Measurements from ENCODE around the gene CCDC187.

CCDC187 gene

DNA sequence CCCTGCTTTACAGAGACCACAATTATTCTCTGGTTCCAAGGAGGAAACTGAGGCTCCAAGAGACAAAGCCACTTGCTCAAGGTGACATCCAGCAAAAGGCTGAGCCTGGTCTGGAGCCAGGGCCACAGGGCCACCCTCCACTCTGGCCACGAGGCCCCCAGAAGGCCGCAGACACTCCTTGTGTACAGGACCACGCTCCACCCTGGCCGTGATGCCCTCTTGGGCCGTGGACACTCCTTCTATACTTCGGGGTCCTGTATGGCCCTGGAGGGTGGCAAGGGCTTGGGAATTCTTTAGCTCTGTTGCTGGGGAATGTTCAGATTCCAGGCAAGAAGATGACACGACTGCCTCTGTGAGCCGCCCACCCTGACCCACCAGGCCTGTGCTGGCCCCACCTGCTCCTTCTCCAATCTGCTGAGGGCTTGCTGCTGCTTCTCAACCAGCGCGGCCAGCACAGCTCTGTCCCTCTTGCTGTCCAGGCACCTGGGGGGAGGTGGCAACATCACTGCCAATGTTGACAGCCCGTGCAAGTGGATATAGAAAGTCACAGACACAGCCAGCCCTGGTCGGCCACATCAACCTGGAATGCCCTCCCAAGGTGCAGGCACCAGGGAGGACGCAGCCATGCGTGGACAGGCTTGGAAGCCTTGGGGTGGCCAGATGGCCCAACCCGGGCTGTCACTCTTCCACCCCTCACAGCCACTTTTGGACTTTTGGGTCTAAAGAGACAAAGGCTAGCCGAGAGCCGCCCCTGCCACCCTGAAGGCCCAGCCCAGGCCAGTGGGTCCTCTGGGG lies 38.1 kb downstream of the CCDC187 start:
- DNase-seq, result no peak

DNA sequence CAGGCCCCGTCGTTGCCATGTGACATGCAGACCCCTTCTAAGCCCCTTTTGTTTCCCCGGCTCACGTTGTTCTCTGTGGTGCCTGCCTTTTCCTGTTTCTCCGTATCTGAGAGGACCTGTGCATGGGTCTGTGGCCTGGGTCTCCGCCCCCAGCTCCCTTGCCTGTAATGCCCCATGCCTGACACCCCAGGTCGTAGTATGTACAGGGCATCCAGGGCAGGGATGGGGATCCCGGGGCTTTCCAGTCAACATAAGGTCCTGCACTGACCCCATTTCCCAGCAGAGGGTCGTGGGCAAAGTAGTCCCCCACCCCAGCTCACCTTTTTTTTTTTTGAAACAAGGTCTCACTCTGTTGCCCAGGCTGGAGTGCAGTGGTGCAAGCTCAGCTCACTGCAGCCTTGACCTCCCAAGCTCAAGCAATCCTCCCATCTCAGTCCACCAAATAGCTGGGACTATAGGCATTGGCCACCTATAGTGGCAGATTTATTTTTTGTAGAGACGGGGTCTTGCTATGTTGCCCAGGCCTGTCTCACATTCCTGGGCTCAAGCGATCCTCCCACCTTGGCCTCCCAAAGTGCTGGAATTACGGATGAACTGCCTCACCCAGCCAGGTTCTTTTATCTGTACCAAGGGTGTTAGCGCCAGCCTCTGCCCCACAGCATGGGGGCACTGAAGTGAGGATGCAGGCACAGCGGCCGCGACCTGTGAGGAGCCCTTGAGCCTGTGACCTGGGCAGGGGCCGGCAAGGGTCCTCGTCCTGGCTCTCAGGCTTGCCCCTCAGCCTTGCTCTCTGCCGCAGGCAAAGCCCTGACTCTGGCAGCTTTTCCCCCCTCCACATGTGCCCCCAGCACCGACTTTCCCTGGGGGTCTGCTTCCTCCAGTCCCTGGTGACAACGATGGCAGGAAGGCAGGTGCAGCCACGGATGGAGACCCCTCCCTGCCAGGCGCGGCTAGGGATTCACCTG lies 39.2 kb downstream of the CCDC187 start:
- DNase-seq, result no peak

DNA sequence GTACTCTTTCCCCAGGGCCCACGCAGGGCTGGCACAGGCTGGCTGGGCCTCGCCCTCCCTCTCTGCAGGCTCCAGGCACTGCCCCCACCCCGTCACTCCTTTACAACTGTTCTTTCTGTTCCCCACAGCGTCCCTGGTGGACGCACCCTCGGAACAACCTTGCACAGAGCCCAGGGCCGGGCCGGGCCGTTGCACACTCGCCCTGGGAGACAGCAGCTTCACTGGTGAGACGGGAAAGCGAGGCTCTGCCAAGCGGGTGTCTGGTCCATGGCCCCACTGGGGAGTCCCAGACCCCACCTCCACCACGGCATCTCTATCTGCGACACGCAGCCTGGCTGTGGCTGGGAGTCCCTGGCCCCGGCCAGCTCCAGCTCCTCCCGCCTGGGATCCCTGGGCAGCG lies 39.9 kb downstream of the CCDC187 start:
- no peak for DNase-seq

DNA sequence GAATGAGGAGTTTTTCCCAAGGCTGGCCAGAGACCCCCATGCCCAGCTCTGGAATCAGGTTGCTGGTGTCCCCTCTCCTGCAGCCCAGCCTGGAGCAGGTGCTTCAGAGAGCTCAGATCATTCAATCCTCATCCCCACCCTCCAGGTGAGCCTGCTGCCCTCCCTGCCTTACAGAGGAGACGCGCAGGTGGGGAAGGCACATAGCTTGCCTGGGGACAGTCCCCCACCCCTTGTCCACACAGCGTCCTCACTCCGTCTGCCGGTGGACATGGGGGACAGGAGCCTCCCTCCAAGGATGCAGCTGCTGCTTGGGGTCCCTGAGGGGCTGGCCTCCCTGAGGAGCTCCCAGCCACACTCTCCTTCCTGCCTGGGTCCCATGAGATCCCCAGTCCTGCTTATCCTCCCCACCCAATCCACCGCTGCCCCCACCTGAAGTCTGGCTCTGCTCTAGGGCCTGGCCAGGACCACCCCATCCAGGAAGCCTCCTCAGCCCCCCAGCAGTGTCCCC lies 41.2 kb downstream of the CCDC187 start:
- no peak for DNase-seq

DNA sequence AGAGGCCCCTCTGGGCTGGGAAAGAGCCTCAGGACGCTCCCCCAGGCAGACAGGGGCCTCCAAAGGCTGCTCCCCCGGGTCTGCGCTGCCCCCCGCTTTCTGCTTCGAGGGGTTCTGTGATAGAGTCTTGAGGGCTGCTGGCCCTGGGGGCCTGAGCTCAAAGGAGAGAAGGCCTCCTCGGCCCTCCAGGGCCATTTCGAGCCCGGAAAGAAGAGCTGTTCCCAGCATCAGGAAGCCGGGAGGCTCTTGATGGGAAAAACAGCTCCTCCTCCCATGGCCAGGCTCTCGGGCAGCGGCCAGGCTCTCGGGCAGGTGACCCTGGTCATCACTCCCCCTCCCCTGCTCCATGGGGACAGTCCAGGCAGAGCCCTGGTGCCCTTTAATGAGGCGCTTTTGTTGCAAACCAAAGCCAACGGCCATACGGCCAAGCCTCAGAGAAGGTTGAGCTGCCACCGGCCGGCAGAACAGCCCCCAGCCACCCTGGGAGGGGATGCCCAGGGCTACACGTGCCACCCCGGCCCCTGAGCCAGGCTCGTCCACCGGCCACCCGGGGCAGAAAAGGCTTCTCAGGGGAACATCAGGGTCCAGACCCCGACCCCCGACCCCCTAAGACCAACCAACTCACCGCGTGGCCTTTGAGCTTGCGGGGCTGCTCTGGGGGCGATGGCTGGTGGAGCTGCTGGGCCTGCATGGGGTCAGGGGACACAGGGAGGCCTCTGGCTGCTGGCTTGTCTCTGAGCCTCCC lies 42.0 kb downstream of the CCDC187 start:
- no peak for DNase-seq

DNA sequence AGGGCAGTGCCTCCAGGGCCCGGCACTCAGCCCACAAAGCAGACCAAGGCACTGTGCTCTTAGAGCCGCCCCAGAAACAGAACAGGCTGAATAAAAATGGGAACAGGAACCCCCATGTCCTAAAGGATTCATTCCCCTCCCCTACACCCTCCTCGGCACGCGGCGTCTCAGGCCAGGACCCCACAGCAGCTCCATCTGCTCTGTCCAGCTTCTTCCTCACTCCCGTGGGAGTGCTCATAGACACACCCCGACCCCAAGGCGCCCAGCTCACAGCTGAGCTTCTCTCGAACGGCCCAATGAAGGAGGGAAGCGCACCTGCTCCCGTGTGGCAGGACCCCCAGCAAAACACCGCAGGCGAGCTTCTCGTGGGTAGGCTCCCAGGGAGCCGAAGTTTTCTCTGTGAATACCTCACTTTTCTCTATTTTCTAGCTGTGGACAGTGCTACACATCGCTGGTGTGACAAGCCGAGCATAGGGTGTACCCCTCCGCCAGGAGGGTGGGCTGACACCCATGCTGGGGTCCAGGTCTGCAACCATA lies 42.9 kb downstream of the CCDC187 start:
- DNase-seq, result no peak

DNA sequence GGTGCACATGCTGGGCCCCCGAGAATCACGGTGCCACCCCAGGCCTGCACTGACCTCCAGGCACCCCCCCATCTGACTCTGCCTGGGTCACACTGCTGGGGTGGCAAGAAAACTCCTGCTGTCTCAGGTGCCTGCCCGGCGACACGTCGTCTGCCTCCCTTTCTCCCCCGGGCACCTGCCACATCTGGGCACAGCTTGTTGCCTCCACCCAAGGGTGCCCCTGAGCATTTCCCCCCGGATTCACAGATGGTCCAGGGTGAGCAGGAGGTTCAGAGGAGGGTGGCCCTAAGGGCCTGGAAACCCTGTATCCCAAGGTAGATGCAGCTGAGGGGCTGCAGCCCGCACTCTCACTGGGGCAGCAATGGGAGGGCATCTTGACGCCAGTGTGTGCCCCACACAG lies 43.4 kb downstream of the CCDC187 start:
- DNase-seq, result no peak

DNA sequence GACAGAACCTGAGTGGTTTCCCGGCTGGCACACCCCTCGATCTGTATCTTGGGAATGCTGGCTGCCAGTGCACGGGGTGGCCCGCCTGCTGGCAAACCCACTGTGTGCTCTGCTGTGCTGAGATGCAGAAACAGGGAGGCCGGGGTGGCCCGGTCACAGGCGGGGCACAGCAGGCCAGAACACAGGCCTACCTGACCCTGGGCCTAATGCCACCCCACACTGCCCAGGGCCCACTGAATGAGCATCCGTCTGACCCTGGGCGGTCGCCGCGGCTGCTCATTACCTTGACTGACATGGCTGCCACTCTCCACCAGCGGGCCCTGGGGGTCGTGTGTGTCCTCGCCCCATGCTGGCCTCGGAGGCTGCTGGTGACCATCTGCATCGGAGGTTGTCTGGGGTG lies 44.1 kb downstream of the CCDC187 start:
- DNase-seq, result no peak

DNA sequence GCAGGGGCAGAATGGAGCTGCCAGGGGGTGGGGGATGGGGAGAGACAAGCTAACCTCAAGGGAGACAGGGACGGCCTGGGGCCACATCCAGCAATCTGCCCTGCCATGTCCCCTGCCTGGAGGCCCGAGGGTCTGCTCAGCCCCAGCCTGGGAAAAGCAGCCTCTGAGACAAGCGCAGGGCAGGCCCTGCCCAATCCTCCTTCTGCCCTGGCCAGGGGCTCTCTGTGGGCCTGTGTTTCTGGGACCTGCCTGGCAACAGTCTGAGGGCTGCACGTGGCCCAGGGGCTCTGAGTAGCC lies 44.4 kb downstream of the CCDC187 start:
- DNase-seq, result no peak

DNA sequence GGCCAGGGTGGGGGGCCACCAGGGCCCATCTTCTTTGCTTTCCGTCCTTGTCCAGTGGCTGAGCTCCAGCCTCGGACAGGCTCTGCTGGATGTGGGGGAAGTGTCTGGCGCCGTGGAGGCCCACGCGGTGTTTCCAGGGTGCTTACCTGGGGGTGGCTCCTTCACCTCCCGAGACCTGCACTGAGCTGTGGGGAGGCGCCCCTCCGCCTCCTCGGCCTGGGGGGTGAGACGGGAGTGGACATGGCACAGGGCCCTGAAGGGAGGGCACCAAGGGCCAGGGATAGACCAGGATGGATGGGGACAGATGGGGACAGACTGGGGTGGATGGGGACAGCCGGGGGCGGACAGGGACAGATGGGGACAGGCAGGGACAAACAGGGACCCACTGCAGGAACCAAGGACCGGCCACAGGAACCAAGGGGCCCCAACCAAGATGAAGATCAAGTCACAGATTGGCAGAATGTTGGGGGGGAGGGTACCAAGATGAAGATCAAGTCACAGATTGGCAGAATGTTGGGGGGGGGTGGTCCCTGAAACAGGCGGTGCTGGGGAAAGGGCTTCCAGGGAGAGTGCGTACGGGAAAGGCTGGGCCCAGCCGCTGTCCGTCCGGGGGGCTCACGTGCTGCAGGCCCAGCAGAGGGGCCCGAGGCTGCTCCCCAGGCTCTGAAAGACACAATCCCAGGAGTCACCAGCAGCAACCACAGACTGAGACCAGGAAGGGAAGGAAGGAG lies 44.9 kb downstream of the CCDC187 start:
- DNase-seq, result no peak

DNA sequence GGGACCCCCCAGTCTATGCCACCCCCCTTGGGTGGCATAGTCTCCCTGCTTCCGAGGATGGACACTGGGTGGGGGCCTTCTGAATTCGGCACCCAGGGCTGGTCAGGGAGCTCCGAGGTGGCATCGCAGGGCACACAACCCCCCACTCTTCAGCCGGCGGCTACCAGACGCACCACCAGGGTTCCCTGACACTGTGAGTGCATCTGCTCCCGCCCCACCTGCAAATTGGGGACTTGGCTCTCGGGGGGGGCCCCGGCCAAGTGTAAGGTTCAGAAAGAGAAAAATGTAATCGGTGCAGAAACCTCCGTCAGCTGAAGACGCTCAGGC lies 45.6 kb downstream of the CCDC187 start:
- DNase-seq, result no peak

DNA sequence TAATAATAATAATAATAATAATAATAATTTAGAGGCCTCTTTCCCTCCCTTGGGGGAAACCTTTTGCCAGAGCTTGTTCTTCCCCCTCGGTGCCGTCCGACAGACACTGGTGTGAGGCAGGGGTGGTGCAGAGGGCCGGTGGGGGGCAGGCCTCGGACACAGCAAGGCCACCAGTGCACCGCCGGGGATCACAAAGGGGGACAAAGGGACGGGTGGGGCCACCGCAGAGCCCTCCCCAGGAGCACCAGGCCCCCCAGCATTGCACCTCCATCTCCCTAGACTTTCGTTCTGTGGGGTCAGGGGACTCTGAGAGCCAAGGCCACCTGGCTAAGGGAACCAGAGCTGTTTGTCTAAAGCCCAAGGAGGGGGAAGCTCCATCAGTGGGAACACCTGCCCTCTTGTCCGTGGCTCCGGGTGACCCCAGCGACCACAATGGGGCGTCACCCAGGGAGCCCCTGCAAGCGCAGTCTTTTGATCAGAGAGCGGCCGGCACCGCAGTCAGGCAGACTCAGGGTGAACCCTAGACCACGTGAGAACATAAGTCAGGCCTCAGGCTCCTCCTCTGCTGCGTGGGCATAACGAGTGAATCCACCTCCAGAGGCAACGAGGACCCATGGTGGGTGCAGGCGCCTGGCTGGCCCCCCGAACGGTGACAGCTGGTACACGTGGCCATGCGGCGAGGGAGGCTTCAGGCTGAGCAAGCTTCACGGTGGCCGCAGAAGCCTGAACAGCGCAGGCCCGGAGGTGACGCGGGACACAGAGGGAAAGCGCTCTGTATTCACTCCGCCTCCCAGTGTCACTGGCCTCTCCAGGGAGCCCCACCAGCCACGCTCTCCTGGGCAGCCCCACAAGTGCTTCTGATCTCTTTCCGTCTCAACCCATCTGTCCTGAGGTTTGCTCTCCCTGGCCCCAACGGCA lies 46.3 kb downstream of the CCDC187 start:
- no peak for DNase-seq

DNA sequence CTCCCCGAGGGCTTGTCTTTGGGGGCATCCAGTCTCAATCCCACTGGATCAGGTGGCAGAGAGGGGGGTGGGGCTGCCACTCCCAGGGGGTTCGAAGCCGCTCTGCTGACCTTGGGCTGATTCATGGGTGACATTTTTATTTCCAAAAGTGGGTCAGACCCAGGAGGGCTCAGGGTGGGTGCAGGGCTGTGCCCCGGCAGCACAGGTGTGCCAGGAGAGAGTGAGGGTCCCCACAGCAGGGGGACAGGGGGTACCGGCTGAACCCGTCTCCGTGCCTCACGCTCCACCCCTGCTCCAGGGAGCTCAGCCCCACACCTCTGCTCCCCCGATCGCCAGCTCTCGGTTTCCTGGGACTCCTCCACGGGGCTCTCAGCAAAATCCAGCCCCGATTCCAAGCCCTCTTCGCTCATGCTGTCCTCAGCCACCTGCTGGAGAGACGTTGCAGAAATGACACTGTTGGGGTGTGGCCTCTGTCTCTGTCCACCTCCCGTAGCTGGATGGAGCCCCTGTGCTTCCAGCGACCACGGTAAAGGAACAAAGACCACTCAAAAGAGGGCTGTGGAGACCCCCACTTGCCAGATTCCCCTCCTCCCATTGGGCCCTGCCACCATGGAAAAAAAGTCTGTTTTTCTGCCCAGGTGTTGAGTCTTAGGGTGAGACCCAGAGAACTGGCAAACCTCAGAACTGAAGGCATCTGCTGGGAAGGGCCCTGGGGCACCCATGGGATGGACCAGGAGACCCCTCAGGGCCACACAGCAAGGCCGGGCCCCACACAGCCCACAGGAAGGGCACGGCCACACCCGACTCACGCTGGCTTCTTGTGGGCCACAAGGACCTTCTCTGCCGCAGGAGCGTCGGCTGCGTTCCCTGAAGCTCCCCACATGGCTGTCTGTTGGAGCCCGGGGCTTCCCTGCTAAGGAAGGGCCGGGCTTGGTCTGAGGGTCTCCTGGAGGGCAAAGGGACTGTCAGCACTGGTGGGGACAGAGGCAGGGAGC lies 47.7 kb downstream of the CCDC187 start:
- no peak for DNase-seq

DNA sequence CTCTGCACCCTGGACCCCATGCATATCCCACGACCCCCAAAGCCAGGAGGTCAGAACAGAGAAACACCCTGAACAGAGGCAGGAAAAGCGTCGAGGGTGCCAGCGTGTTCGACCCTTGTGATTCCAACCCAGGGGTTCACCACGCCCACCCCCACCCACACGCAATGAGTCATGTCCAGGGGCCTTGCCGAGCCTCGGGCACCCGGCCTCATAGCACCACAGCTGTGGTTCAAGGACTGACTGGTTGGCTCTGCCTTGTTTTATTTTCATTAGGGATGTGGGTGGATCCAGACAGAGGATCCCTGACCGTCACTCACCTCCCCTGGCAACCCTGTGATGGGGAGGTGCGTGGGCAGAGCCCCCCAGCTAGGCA lies 48.7 kb downstream of the CCDC187 start:
- no peak for DNase-seq

DNA sequence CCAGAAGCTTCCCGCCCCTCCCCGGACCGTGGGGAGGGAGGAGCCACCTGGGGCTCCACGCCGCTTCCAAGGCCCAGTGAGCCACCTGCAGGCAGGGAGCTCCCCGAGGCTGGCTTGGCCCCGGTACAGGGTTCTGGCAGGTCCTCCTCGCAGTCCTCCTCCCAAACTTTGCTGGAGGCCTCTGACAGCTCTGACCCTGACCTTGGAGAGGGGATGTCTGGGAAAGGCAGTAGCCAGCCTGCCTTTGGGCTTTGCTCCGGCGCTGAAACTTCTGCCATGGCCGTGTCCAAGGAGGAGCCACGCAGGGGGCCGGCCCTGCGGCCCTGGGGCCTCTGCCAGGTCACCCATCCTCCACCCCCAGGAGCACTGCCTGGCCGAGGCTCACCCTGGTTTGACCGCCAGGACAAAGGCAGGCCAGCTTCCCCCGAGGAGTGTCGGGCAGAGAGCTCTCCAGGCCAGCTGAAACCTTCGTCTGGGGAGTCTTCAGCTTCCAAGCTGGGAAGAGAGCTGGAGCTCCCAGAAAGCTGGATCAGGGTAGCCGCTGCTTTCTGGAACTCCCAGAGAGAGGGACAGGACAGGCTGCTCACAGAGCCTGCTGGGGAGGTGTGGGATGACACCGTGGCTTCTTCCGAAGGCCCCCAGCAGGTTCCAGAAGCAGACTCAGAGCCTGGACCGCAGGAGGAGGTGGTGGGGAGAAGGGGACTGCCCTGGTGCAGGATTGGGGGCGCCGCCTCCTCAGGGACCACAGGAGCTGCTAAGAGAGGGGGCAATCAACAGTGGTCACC lies 49.3 kb downstream of the CCDC187 start:
- DNase-seq, result no peak

DNA sequence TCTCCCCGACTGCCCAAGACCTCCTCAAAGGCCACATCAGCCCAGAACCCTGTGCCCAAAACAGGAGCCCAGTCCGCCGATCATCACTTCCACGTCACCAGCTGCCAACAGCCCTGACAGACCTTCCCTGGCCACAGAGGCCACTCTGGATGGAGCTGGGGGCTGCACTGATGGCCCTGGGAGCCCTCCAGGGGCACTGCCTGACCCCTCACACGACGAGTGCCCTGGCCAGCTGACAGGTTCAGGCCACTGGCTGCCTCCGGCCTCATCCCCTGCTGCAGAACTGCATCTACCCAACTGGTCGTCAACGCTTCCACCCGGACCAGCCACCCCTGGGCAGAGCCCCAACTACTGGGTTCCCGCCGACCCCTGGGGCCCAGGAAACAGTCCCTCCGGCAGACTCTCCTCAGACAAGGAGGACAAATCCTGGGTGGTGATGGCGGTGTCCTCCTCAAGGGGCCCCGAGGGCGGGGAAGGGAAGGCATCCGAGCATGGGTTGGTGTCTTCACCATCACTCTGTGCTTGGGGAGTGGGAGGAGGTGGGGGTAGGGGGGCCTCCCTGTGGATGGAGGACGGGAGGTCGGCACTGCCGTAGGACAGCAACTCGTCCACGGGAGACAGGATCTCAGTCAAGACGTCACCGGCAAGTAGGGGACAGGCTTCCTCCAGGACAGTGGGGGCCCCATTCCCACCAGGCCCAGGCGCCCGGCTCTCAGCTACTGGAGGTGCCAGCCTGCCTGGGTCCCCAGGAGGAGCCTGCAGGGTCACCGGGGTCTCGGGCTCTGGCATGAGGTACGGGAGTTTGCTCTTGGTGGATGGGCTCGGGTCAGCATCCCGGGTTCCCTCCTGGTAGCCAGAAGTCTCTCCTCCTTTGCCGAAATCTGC lies 50.4 kb downstream of the CCDC187 start:
- no peak for DNase-seq

DNA sequence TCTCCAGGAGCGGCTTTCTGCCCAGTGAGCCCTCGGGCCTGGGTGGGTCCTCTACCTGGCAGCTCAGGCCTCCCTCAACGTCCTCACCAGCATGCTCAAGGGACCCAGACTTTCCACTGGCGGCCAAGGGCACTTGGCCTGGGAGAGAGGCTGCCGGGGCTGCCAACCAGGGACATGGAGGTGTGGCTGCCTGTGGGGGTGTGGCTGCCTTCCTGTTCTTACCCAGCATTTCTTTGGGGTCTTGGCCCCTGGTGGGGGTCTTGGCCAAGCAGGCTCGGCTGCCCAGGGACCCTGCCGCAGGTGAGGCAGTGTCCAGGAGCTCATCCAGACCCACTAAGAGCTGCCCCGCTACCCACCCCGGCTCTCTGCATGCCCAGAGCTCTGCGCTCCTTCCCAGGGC lies 51.0 kb downstream of the CCDC187 start:
- DNase-seq, result no peak

DNA sequence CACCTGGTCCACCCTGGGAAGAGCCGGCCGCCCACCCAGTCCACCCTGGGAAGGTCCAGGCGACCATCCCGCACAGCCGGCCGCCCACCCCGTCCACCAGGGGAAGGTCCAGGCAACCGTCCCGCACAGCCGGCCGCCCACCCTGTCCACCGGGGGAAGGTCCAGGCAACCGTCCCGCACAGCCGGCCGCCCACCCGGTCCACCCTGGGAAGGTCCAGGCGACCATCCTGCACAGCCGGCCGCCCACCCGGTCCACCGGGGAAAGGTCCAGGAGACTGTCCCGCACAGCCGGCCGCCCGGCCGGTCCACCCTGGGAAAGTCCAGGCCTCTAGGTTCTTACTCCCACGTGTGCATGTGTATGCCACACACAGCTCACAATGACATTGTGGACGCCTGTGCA lies 51.6 kb downstream of the CCDC187 start:
- DNase-seq, result no peak
